SU-DHL-6 (cell line): Measurements from ENCODE around the gene MYRFL.

ENCODE experiments used
- H2AFZ ChIP-seq: fragments of 200-600 bp; sonication (generic); 2 replicates; pipeline ENCODE4 v1.6.1; 2014; ENCODE audit warnings: low read depth, mild to moderate bottlenecking, moderate library complexity, mixed read lengths, antibody characterized with exemption, low read length; ENCODE audit not compliant: severe bottlenecking
- H3F3A ChIP-seq: fragments of 200-600 bp; shearing (Covaris generic); 2 replicates; pipeline ENCODE4 v1.6.0; 2016; ENCODE audit warnings: antibody characterized with exemption, mild to moderate bottlenecking; ENCODE audit not compliant: insufficient read depth
- H3K27ac ChIP-seq: fragments of 200-600 bp; sonication (generic); 2 replicates; pipeline ENCODE4 v1.5.1; 2016; ENCODE audit warnings: low read depth, mild to moderate bottlenecking, low read length, moderate library complexity, mixed read lengths
- H3K27me3 ChIP-seq: fragments of 200-600 bp; sonication (generic), shearing (Covaris generic); 2 replicates; pipeline ENCODE4 v1.6.0; 2014; ENCODE audit warnings: mild to moderate bottlenecking, low read length
- H3K36me3 ChIP-seq: fragments of 200-600 bp; sonication (generic); 2 replicates; pipeline ENCODE4 v1.6.1; 2014; ENCODE audit warnings: mild to moderate bottlenecking, low read length, mixed read lengths
- H3K4me2 ChIP-seq: fragments of 300-600, 200-600 bp; shearing (Covaris generic), sonication (generic); 2 replicates; pipeline ENCODE4 v1.6.0; 2014; ENCODE audit warnings: low read length, low read depth, mild to moderate bottlenecking; ENCODE audit not compliant: poor library complexity, severe bottlenecking
- H3K4me3 ChIP-seq: fragments of 200-600 bp; sonication (generic); 2 replicates; pipeline ENCODE4 v1.5.1; 2014; ENCODE audit warnings: antibody characterized with exemption, low read length, mild to moderate bottlenecking, mixed read lengths; ENCODE audit not compliant: insufficient read depth, poor library complexity, severe bottlenecking
- H3K79me2 ChIP-seq: fragments of 200-600 bp; sonication (generic); 2 replicates; pipeline ENCODE4 v1.6.1; 2014; ENCODE audit warnings: mild to moderate bottlenecking, low read length, moderate library complexity; ENCODE audit not compliant: insufficient read depth
- H3K9ac ChIP-seq: fragments of 200-600 bp; sonication (generic); 2 replicates; pipeline ENCODE4 v1.7.0; 2014; ENCODE audit warnings: mild to moderate bottlenecking, low read length
- H3K9me2 ChIP-seq: fragments of 200-600 bp; sonication (generic); replicated peaks from 2 replicates; pipeline ENCODE4 v1.6.1; 2014; ENCODE audit warnings: low read length; ENCODE audit not compliant: insufficient read depth
- H3K9me3 ChIP-seq: fragments of 200-600 bp; sonication (generic); 2 replicates; pipeline ENCODE4 v1.6.1; 2014; ENCODE audit warnings: low read length, mixed read lengths; ENCODE audit not compliant: insufficient read depth
- H4K20me1 ChIP-seq: fragments of 200-600 bp; sonication (generic); 2 replicates; pipeline ENCODE4 v1.6.1; 2014; ENCODE audit warnings: low read depth, mild to moderate bottlenecking, antibody characterized with exemption, low read length, moderate library complexity, mixed read lengths
- CTCF ChIP-seq: fragments of 200-600 bp; sonication (generic); IDR thresholded peaks from one replicate; pipeline ENCODE4 v1.5.1; 2017; ENCODE audit warnings: antibody characterized with exemption, mild to moderate bottlenecking, low read length, moderate library complexity; ENCODE audit not compliant: insufficient read depth, poor library complexity, severe bottlenecking
- EZH2phosphoT487 ChIP-seq: fragments of 200-600 bp; sonication (generic), shearing (Covaris generic); conservative IDR thresholded peaks from 2 replicates; pipeline ENCODE4 v1.6.1; 2018; ENCODE audit warnings: mild to moderate bottlenecking, antibody characterized with exemption, low read length, moderate library complexity, mixed read lengths

The MYRFL gene

GRCh38 chr12:69978020-69978419, 153.0 kb downstream of the MYRFL start:
- H3K27ac ChIP-seq, result no peak overlapping the region
- H3K36me3 ChIP-seq, result no peaks in the 10 kb centered on the region
- no peaks in the 10 kb centered on the region for H3K9me2 ChIP-seq
- no peaks in the 10 kb centered on the region for H4K20me1 ChIP-seq
- H3K79me2 ChIP-seq, result no peaks in the 10 kb centered on the region
- TF ChIP-seq EZH2phosphoT487, result no peak
- no peak for TF ChIP-seq CTCF
- no peak overlapping the region for H3K9ac ChIP-seq
- H3K4me2 ChIP-seq, result no peak overlapping the region
- H3K9me3 ChIP-seq, result no peaks in the 10 kb centered on the region
- H3K4me3 ChIP-seq, result no peak overlapping the region
- no peak overlapping the region for H2AFZ ChIP-seq
- no peaks in the 10 kb centered on the region for H3K27me3 ChIP-seq
- H3F3A ChIP-seq, result no peaks in the 10 kb centered on the region

GRCh38 chr12:69981881-69982475, 157.0 kb downstream of the MYRFL start:
- no peaks in the 10 kb centered on the region for H3K27me3 ChIP-seq
- H2AFZ ChIP-seq, result no peak overlapping the region
- no peaks in the 10 kb centered on the region for H3K9me3 ChIP-seq
- no peaks in the 10 kb centered on the region for H3K79me2 ChIP-seq
- TF ChIP-seq CTCF (no peak), EZH2phosphoT487 (no peak)
- no peak overlapping the region for H3K4me2 ChIP-seq
- no peak overlapping the region for H3K27ac ChIP-seq
- no peak overlapping the region for H3K9ac ChIP-seq
- H3F3A ChIP-seq, result no peaks in the 10 kb centered on the region
- H3K4me3 ChIP-seq, result no peak overlapping the region
- no peaks in the 10 kb centered on the region for H4K20me1 ChIP-seq
- no peaks in the 10 kb centered on the region for H3K9me2 ChIP-seq
- H3K36me3 ChIP-seq, result no peaks in the 10 kb centered on the region

DNA sequence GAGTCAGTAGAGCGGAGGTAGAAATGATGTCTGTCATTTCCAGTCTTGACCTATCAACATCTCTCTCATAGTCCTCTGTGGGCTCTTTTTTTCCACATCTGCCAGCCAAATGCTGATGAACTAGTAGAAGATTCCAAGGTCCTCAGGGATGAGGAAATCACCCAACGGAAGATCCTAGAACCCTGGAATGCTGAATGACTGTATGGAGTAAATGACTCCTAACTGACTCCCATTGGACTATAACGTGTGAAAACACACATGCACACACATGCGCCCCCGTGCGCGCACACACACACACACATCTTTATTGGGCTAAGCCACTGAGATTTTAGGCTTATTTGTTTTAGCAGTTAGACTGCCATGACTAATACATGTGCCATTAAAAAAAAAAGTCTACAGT, 159.2 kb downstream of the MYRFL start:
- Histone ChIP-seq H2AFZ (no peak overlapping the region), H3K79me2 (no peaks in the 10 kb centered on the region), H3K4me3 (no peak overlapping the region), H4K20me1 (no peaks in the 10 kb centered on the region), H3K27ac (no peak overlapping the region), H3K27me3 (no peaks in the 10 kb centered on the region), H3K9me3 (no peaks in the 10 kb centered on the region), H3K9ac (no peak overlapping the region), H3K36me3 (no peaks in the 10 kb centered on the region), H3K4me2 (no peak overlapping the region), H3K9me2 (no peaks in the 10 kb centered on the region), H3F3A (no peaks in the 10 kb centered on the region)
- no peak for TF ChIP-seq EZH2phosphoT487
- no peak for TF ChIP-seq CTCF
